Duodenal mucosa (tissue), 2 donors: Measurements from ENCODE around the gene ADAP1.

Source experiments
- H3K27ac ChIP-seq: one replicate; pipeline ENCODE4 v1.7.0; 2013; ENCODE audit warnings: low read depth, low read length
- H3K27me3 ChIP-seq, 2 donors: one replicate each; pipeline ENCODE4 v1.7.0; 2013; ENCODE audit warnings: low read length in 2 of 2, control low read depth in 1 of 2; ENCODE audit not compliant: insufficient read depth in 2 of 2, control insufficient read depth in 1 of 2
- H3K36me3 ChIP-seq, 2 donors: one replicate each; pipeline ENCODE4 v1.7.0; 2013; ENCODE audit warnings: low read length in 2 of 2, control low read depth in 1 of 2; ENCODE audit not compliant: insufficient read depth in 2 of 2, control insufficient read depth in 1 of 2
- H3K4me1 ChIP-seq, 2 donors: one replicate each; pipeline ENCODE4 v1.7.0; 2013; ENCODE audit warnings: low read length in 2 of 2, control low read depth in 1 of 2; ENCODE audit not compliant: insufficient read depth in 2 of 2, control insufficient read depth in 1 of 2
- H3K4me3 ChIP-seq, 2 donors: one replicate each; pipeline ENCODE4 v1.7.0; 2013; ENCODE audit warnings: low read length in 2 of 2, low read depth in 1 of 2
- H3K9ac ChIP-seq, 2 donors: one replicate each; pipeline ENCODE4 v1.7.0; 2013; ENCODE audit warnings: low read length in 2 of 2, low read depth in 1 of 2
- H3K9me3 ChIP-seq, 2 donors: one replicate each; pipeline ENCODE4 v1.7.0; 2013; ENCODE audit warnings: low read length in 2 of 2, control low read depth in 1 of 2; ENCODE audit not compliant: control insufficient read depth in 1 of 2

The ADAP1 gene

DNA sequence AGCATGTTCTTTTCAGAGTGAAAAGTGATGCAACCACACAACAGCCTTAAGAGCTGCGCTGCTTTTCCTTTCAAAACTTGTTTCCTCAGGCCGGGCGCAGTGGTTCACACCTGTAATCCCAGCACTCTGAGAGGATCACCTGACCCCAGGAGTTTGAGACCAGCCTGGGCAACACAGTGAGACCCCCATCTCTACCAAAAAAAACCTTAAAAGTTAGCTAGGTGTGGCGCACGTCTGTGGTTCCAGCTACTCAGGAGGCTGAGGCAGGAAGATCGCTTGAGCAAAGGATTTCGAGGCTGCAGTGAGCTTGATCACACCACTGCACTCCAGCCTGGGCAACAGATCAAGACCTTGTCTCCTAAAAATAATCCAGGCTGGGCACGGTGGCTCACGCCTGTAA is 18.8 kb upstream of the ADAP1 start:
- peaks cover 24 to 46% of the 10 kb centered on the region in 2 donors for H3K36me3 ChIP-seq
- H3K4me3 ChIP-seq, result peak overlapping the region in 1 of 2 donors; percentile 17
- H3K9me3 ChIP-seq, result no peaks in the 10 kb centered on the region

DNA sequence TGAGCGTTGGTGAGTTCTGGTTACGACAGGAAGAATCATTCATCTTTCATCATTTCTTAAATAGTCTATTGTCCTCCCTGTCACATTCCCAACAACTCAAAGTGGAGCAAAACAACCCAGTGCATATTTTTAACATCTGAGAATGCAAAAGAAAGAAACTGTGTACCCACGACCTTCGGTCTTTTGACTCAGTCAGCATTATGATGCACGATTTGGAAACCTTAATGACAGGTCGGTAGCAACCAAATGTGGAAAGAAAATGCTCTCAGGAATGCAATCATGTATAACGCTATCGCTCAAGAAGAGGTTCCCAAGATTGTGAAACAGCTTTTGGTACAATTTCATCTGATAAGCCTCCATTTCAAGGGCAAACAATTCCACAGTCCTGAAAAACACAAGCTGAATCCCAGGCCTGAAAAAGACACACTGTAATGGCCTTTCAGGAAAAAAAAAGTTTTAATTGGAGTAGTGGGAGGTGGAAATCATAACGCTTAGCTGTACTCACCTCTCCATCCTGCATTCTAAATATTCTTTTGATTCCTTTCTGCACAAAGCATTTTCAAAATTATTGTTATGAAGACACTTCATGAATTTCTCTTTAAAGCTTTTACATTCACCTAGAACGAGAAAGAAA is 18.3 kb upstream of the ADAP1 start:
- H3K9ac ChIP-seq, result no peak overlapping the region
- H3K9me3 ChIP-seq, result no peaks in the 10 kb centered on the region
- peak overlapping the region in 1 of 2 donors; percentile 17 for H3K4me3 ChIP-seq
- no peaks in the 10 kb centered on the region for H3K27me3 ChIP-seq
- peaks cover 28 to 51% of the 10 kb centered on the region in 2 donors for H3K36me3 ChIP-seq
- H3K27ac ChIP-seq, result no peak overlapping the region
- peaks cover 22 to 40% of the 10 kb centered on the region in 2 donors for H3K4me1 ChIP-seq

More for the DNA sequence above, 18.8 kb upstream of the ADAP1 start:
- Histone ChIP-seq H3K4me1 (peaks cover 22 to 44% of the 10 kb centered on the region in 2 donors), H3K27me3 (no peaks in the 10 kb centered on the region), H3K27ac (no peak overlapping the region), H3K9ac (no peak overlapping the region)

DNA sequence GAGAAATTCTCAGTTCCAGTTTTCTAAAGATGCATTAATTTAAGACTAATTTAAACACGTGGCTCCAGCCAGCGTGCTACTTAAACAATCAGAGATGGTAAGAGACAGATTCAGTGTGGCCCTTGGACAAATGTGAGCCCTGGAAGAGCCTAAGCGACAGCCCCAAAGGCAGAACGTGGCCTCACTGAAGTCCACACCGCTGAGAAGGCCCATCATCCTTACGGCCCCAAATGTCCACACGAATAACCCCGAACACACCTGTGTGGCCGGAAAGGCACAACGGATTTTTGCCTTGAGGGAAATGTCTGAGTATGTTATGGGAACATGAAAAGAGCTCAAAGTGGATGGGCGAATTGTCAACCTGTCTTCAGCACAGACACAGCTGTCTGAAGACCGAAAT is 17.6 kb upstream of the ADAP1 start:
- H3K27ac ChIP-seq, result no peak overlapping the region
- H3K4me3 ChIP-seq, result no peak overlapping the region
- H3K9ac ChIP-seq, result no peak overlapping the region
- H3K4me1 ChIP-seq, result peaks cover 19 to 37% of the 10 kb centered on the region in 2 donors
- no peaks in the 10 kb centered on the region for H3K9me3 ChIP-seq
- no peaks in the 10 kb centered on the region for H3K27me3 ChIP-seq
- H3K36me3 ChIP-seq, result peaks cover 34 to 58% of the 10 kb centered on the region in 2 donors

DNA sequence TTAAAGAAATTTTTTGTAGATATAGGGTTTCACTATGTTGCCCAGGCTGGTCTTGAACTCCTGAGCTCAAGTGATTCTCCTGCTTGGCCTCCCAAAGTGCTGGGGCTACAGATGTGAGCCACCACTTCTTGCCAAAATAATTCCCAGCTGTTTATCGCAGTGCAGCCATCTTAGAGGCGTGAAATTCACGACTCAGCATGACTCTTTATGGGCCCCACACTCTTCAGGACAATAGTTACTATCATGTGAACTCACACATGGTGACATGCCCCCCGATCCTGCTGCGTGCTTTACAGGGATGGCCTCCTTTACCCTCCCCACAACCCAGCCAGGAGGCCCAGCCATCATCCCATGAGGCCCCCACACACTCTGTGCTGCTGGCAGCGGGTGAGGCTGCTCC is 16.3 kb upstream of the ADAP1 start:
- Histone ChIP-seq H3K4me1 (peaks cover 17 to 25% of the 10 kb centered on the region in 2 donors), H3K27me3 (no peaks in the 10 kb centered on the region), H3K9ac (no peak overlapping the region), H3K36me3 (peaks cover 39 to 64% of the 10 kb centered on the region in 2 donors), H3K27ac (no peak overlapping the region), H3K4me3 (no peak overlapping the region), H3K9me3 (no peaks in the 10 kb centered on the region)

DNA sequence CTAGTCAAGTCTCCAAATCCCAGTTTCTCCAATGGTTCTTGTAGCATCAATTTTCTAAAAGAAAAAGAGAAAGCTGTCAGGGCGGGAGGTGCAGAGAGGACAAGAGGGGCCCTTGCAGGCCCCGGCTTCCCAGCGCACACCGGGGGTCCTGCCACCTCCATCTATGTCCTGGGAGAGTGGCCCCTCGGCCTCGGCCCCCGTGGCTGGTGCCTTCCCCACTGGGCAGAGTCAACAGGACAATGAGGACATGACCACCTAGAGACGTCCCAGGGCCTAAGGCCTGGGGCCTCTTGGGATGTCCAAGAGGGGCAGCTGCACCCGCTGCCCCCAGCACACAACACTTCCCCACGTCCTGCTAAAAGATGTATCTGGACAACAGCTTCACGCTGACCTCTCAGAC is 14.9 kb upstream of the ADAP1 start:
- no peak overlapping the region for H3K4me3 ChIP-seq
- H3K9me3 ChIP-seq, result no peaks in the 10 kb centered on the region
- H3K4me1 ChIP-seq, result peaks cover 28 to 33% of the 10 kb centered on the region in 2 donors
- no peak overlapping the region for H3K27ac ChIP-seq
- H3K36me3 ChIP-seq, result peaks cover 39 to 64% of the 10 kb centered on the region in 2 donors
- no peak overlapping the region for H3K9ac ChIP-seq
- no peaks in the 10 kb centered on the region for H3K27me3 ChIP-seq

DNA sequence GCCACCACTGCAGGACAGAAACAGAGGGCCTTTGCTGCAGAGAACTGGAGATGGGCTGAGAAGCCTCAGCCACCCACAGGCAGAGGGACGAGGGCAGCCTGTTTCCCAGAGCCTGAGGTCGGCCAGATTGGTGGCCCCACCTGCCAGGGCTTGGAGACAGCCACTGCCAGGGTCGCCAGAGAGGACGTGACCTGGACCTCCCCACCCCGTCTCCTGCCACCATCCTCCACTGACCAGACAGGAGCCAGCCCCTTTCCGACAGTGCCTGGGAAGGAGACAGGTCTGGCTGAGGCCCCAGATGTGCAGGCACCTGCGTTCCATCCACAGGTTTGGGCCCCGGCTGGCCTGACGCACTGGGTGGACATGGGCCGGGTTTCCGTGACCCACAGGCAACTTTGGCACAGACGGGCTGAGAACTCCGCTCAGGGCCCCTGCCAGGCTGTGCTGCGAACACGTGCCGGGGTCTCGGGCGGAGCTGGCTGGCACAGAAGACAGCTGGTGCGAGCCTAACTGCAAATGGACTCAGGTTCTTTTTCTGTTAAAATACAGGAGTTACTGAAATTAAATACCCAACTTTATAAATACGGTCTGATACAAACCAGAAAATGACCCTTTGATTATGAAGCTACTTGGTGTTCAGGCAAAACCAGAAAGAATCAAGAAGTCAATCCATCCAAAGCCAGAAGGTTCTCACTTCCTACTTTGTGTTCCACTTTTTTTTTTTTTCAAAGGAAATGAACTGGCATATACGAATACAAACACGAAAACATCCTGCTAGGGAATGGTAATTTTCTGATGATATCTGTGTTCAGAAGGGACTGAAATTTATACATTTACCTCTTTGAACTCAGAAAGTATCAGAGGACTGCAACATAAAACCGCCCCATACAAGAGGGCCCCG is 14.0 kb upstream of the ADAP1 start:
- Histone ChIP-seq H3K27me3 (peaks cover 0 to 4% of the 10 kb centered on the region in 2 donors), H3K4me1 (peaks cover 29 to 33% of the 10 kb centered on the region in 2 donors), H3K27ac (no peak overlapping the region), H3K4me3 (no peak overlapping the region), H3K9me3 (no peaks in the 10 kb centered on the region), H3K9ac (no peak overlapping the region), H3K36me3 (peaks cover 39 to 64% of the 10 kb centered on the region in 2 donors)

DNA sequence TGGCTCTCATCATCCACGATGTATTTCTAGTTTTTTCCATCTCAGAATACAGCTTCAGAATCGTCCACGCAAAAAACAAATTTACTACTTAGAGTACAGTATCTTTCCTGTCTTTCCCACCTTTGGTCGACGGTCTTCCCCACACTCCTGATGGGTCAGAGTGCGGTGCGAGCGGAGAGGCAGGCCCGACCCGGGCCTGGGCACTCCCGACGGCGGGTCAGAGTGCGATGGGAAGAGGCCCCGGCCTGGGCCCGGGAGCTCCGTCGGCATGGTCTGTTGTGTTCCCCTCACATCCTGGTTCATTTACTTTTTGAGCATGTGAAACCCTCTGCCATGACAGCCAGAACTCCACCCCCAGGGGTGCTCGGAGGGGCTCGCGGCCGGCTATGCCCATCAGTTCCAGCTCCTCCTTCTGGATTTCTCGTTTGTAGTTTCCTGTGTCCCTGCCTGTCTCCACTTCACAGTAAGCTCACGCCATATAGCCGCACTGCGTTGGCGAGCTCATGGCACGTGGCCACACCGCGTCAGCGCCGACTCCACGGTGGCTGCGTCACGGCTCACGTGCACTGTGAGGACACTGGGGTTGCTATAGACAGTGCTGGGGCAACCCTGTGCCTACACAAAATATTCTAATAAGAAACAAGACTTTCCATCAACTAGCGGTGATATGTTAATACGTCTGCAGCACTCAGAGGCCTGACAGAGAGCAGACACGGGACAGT is 13.0 kb upstream of the ADAP1 start:
- H3K9ac ChIP-seq, result no peak overlapping the region
- H3K4me3 ChIP-seq, result no peak overlapping the region
- H3K27me3 ChIP-seq, result peaks cover 0 to 8% of the 10 kb centered on the region in 2 donors
- H3K36me3 ChIP-seq, result peaks cover 31 to 55% of the 10 kb centered on the region in 2 donors
- H3K9me3 ChIP-seq, result no peaks in the 10 kb centered on the region
- H3K4me1 ChIP-seq, result peaks cover 20 to 26% of the 10 kb centered on the region in 2 donors
- no peak overlapping the region for H3K27ac ChIP-seq

DNA sequence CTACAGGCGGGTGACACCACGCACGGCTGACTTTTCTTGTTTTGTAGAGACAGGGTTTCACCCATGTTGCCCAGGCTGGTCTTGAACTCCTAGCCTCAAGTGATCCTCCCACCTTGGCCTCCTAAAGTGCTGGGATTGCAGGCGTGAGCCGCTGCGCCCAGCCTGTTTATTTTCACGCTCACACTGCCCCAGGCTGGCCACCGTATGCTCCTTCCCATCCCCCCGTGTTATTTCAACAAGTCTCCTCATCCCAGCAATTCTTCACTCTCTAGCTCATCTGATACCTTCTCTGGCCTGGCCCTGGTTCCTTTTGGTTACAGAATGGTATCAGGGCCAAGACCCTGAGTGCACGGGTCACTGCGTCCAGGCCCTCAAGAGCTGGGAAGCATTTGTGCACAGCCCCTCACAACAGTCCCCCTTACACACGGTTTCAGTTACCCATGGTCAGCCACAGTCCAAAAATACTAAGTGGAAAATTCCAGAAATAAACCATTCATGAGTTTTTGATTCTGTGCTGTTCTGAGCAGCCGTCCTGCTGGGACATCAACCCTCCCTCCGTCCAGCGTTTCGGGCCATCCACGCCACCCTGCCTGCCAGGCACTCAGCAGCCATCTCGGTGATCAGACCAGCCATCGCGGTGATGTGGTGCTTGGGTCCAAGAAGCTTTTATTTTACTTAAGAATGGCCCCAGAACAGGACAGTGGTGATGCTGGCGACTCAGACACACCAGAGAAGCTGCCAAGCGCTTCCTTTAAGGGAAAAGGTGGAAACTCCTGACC is 12.0 kb upstream of the ADAP1 start:
- Histone ChIP-seq H3K27me3 (peaks cover 0 to 8% of the 10 kb centered on the region in 2 donors), H3K9me3 (no peaks in the 10 kb centered on the region), H3K9ac (no peak overlapping the region), H3K27ac (no peak overlapping the region), H3K36me3 (peaks cover 23 to 46% of the 10 kb centered on the region in 2 donors), H3K4me1 (peaks cover 13 to 26% of the 10 kb centered on the region in 2 donors), H3K4me3 (no peak overlapping the region)

DNA sequence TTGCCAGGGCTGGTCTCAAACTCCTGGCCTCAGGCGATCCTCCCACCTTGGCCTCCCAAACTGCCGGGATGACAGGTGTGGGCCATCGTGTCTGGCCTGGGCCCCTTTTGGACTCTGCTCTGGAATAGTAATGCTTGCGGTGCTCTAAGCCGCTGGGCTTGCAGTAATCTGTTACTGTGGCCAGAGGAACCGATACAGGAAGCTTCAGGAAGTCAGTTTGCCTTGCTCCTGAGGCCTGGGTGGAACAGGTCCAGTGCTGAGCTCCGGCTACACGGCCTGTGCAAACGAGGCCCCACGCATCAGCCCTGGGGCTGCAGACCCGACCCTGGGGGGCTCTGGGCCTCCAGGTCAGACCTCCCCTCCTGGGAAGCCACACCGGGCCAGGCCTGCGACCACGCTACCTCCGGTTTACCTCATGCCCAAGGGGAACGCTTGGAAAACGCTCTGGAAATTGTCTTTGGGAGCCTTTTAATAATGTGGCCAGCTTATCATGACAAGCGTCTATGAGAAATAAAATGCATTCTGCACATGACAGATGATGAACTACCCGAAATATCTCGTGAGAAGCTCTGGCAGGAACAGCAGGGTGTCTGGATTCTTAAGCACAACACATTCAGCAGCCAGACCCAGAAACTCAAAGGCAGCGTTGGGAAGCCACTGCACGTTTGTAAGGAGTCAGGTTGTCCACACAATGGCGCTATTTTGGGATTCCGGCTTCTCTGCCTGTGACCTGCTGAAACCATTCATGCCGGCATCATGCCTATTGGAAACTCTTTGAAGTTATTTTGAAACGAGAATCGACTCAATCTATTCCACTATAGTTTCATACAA is 10.1 kb upstream of the ADAP1 start:
- peaks cover 23 to 31% of the 10 kb centered on the region in 2 donors for H3K36me3 ChIP-seq
- no peak overlapping the region for H3K9ac ChIP-seq
- H3K27me3 ChIP-seq, result peaks cover 0 to 8% of the 10 kb centered on the region in 2 donors
- H3K4me1 ChIP-seq, result peaks cover 13 to 22% of the 10 kb centered on the region in 2 donors
- H3K9me3 ChIP-seq, result no peaks in the 10 kb centered on the region
- H3K4me3 ChIP-seq, result no peak overlapping the region
- H3K27ac ChIP-seq, result no peak overlapping the region
